HG03103 (cell line): ENCODE results near the gene RLF.

ENCODE experiments used
- ATAC-seq: cut with Tn5 transposase; IDR thresholded peaks from one replicate; pipeline ENCODE4 v1.9.1; 2021; ENCODE audit warnings: low read depth; ENCODE audit not compliant: unreplicated experiment

Gene RLF

GRCh38 chr1:40268211-40268610, 107.0 kb downstream of the RLF start:
- ATAC-seq, result no peak

- ATAC-seq, result no peak
Measured at GRCh38 chr1:40270152-40270834, 109.1 kb downstream of the RLF start.

GRCh38 chr1:40272653-40273213, 111.5 kb downstream of the RLF start:
- ATAC-seq, result no peak

- ATAC-seq, result no peak
Measured at GRCh38 chr1:40273547-40274166, 112.5 kb downstream of the RLF start.

- ATAC-seq, result no peak
Measured at GRCh38 chr1:40274331-40274730, 113.1 kb downstream of the RLF start.

- ATAC-seq, result no peak
Measured at GRCh38 chr1:40276122-40276521, 114.9 kb downstream of the RLF start.

- ATAC-seq, result no peak
Measured at GRCh38 chr1:40281853-40282252, 120.7 kb downstream of the RLF start.
